SK-N-MC (cell line): ENCODE measurements around the gene CDH22.
A peak's percentile ranks its signal among the peaks of the same experiment; 100 is the strongest.

ENCODE experiments used
- EZH2 ChIP-seq: fragments of 200-600 bp; sonication (generic); IDR thresholded peaks from one replicate; pipeline ENCODE4 v1.6.1; 2017; ENCODE audit warnings: antibody characterized with exemption
- FOXP2 ChIP-seq: optimal IDR thresholded peaks from 2 replicates; pipeline ENCODE3; 2011; ENCODE audit warnings: mild to moderate bottlenecking, moderate library complexity; ENCODE audit not compliant: insufficient read depth; ENCODE audit errors: extremely low read length, control extremely low read depth
- POLR2AphosphoS5 ChIP-seq: IDR thresholded peaks from 2 replicates; pipeline ENCODE4 v1.6.1; 2012; ENCODE audit warnings: mild to moderate bottlenecking, low read depth, low read length, borderline replicate concordance

GRCh38 chr20:46308258-46309157, at the start of gene CDH22:
- TF ChIP-seq EZH2 (peak; percentile 42), POLR2AphosphoS5 (no peak), FOXP2 (no peak)
